ENCODE data around the gene NXPH4.

DNA sequence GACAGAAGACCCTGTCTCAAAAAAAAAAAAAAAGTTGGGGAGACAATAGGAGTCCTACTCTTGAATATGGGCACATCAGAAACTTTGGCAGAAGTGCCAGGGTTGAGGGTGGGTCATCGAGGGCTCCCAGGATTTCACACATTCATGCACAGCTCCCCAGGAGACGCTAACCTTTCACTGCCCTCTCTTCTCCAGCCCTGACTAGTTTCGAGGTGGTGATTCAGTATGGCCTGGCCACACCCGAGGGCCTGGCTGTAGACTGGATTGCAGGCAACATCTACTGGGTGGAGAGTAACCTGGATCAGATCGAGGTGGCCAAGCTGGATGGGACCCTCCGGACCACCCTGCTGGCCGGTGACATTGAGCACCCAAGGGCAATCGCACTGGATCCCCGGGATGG lies 39.7 kb upstream of the NXPH4 start:
- TF ChIP-seq, protein P1, sequence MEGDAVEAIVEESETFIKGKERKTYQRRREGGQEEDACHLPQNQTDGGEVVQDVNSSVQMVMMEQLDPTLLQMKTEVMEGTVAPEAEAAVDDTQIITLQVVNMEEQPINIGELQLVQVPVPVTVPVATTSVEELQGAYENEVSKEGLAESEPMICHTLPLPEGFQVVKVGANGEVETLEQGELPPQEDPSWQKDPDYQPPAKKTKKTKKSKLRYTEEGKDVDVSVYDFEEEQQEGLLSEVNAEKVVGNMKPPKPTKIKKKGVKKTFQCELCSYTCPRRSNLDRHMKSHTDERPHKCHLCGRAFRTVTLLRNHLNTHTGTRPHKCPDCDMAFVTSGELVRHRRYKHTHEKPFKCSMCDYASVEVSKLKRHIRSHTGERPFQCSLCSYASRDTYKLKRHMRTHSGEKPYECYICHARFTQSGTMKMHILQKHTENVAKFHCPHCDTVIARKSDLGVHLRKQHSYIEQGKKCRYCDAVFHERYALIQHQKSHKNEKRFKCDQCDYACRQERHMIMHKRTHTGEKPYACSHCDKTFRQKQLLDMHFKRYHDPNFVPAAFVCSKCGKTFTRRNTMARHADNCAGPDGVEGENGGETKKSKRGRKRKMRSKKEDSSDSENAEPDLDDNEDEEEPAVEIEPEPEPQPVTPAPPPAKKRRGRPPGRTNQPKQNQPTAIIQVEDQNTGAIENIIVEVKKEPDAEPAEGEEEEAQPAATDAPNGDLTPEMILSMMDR (IDR thresholded peaks at IDR 0.05 in 2 of 3, conservative IDR thresholded peaks at IDR 0.05 in 1 of 3; ENCODE audit: borderline replicate concordance in 1 of 3, insufficient read depth in 1 of 3, low read depth in 2 of 3, low read length in 2 of 3), result no peak
- TF ChIP-seq POLR2AphosphoS5 (IDR thresholded peaks at IDR 0.05; ENCODE audit: low read depth, low read length), result no peak
- TF ChIP-seq EGR1 (IDR thresholded peaks at IDR 0.05; ENCODE audit: low read depth), result no peak
- TF ChIP-seq POLR2A (IDR thresholded peaks at IDR 0.05; ENCODE audit: borderline replicate concordance, extremely low read depth, insufficient read depth, insufficient read length), result no peak
- TF ChIP-seq, protein P2, sequence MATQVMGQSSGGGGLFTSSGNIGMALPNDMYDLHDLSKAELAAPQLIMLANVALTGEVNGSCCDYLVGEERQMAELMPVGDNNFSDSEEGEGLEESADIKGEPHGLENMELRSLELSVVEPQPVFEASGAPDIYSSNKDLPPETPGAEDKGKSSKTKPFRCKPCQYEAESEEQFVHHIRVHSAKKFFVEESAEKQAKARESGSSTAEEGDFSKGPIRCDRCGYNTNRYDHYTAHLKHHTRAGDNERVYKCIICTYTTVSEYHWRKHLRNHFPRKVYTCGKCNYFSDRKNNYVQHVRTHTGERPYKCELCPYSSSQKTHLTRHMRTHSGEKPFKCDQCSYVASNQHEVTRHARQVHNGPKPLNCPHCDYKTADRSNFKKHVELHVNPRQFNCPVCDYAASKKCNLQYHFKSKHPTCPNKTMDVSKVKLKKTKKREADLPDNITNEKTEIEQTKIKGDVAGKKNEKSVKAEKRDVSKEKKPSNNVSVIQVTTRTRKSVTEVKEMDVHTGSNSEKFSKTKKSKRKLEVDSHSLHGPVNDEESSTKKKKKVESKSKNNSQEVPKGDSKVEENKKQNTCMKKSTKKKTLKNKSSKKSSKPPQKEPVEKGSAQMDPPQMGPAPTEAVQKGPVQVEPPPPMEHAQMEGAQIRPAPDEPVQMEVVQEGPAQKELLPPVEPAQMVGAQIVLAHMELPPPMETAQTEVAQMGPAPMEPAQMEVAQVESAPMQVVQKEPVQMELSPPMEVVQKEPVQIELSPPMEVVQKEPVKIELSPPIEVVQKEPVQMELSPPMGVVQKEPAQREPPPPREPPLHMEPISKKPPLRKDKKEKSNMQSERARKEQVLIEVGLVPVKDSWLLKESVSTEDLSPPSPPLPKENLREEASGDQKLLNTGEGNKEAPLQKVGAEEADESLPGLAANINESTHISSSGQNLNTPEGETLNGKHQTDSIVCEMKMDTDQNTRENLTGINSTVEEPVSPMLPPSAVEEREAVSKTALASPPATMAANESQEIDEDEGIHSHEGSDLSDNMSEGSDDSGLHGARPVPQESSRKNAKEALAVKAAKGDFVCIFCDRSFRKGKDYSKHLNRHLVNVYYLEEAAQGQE (IDR thresholded peaks at IDR 0.05; ENCODE audit: low read depth), result no peak
- TF ChIP-seq RAD21 (IDR thresholded peaks at IDR 0.05; ENCODE audit: low read depth), result no peak
- no peak for TF ChIP-seq ELF1 (IDR thresholded peaks at IDR 0.05; ENCODE audit: borderline replicate concordance, low read depth)

Measured in HCT116 (cell line).